CD14-positive monocyte (primary cell): ENCODE measurements around the gene KRTAP10-1. TPM values are rescaled to one million over a fixed set of nuclear protein-coding genes. Genes with fewer than 3 reads are reported as not detected.

ENCODE experiments used
- DNase-seq, 3 donors: peaks; one replicate each; pipeline ENCODE4 v3.0.0-alpha.2; 2011 to 2022
- H2AFZ ChIP-seq: 2 replicates; pipeline ENCODE4 v1.6.0; 2012; ENCODE audit warnings: mild to moderate bottlenecking, low read depth, low read length, inconsistent platforms; ENCODE audit not compliant: insufficient read depth, poor library complexity, severe bottlenecking
- H3K27ac ChIP-seq, 2 donors: 1 replicate in 1 of 2; 2 replicates in 1 of 2; pipeline ENCODE4 v1.5.1; 2012 to 2013; ENCODE audit warnings: low read length in 2 of 2, control low read depth in 1 of 2, inconsistent platforms in 1 of 2, low read depth in 1 of 2, mild to moderate bottlenecking in 1 of 2
- H3K27me3 ChIP-seq, 2 donors: one replicate each; pipeline versions ENCODE4 v1.6.0 to v1.6.1; 2011 to 2013; ENCODE audit warnings: low read length in 2 of 2; ENCODE audit not compliant: control insufficient read depth in 2 of 2, insufficient read depth in 2 of 2
- H3K36me3 ChIP-seq, 2 donors: replicated peaks in 1 of 2; 1 replicate in 1 of 2; 2 replicates in 1 of 2; pipeline versions ENCODE4 v1.5.1 to v1.6.1; 2012 to 2013; ENCODE audit warnings: low read length in 2 of 2, control low read depth in 1 of 2, inconsistent platforms in 1 of 2, mild to moderate bottlenecking in 1 of 2; ENCODE audit not compliant: insufficient read depth in 2 of 2, control insufficient read depth in 1 of 2
- H3K4me1 ChIP-seq, 2 donors: 1 replicate in 1 of 2; 2 replicates in 1 of 2; pipeline versions ENCODE4 v1.5.1 to v1.6.1; 2012 to 2013; ENCODE audit warnings: low read length in 2 of 2, control low read depth in 1 of 2, inconsistent platforms in 1 of 2, mild to moderate bottlenecking in 1 of 2, moderate library complexity in 1 of 2; ENCODE audit not compliant: insufficient read depth in 2 of 2, control insufficient read depth in 1 of 2
- H3K4me2 ChIP-seq: replicated peaks from 2 replicates; pipeline ENCODE3; 2012; ENCODE audit warnings: low read length, moderate library complexity, mild to moderate bottlenecking; ENCODE audit not compliant: poor library complexity, severe bottlenecking; ENCODE audit errors: extremely low read depth
- H3K4me3 ChIP-seq, 3 experiments: fragments of 200-600 bp in 1 of 3; sonication (generic) in 1 of 3; replicated peaks in 1 of 3; 1 replicate in 2 of 3; 2 replicates in 1 of 3; pipeline ENCODE4 v1.5.1; 2011 to 2013; ENCODE audit warnings: low read length in 3 of 3, mild to moderate bottlenecking in 3 of 3, control low read depth in 2 of 3, low read depth in 2 of 3, inconsistent platforms in 1 of 3, moderate library complexity in 1 of 3
- H3K79me2 ChIP-seq: 2 replicates; pipeline ENCODE4 v1.6.0; 2012; ENCODE audit warnings: mild to moderate bottlenecking, control low read depth, inconsistent platforms, low read length, moderate library complexity; ENCODE audit not compliant: insufficient read depth
- H3K9ac ChIP-seq: 2 replicates; pipeline ENCODE4 v1.6.0; 2017; ENCODE audit warnings: low read length, mild to moderate bottlenecking; ENCODE audit not compliant: insufficient read depth, poor library complexity, severe bottlenecking
- H3K9me3 ChIP-seq, 2 donors: replicated peaks in 1 of 2; 1 replicate in 1 of 2; 2 replicates in 1 of 2; pipeline versions ENCODE4 v1.5.1 to v1.6.1; 2012 to 2013; ENCODE audit warnings: low read length in 2 of 2, control low read depth in 1 of 2; ENCODE audit not compliant: control insufficient read depth in 1 of 2, insufficient read depth in 1 of 2
- H4K20me1 ChIP-seq: 2 replicates; pipeline ENCODE4 v1.6.0; 2012; ENCODE audit warnings: mild to moderate bottlenecking, low read length, control low read depth, moderate library complexity; ENCODE audit not compliant: insufficient read depth
- H3K27ac Mint-ChIP-seq, 7 donors: one replicate each; pipeline ENCODE4 v1.8.0; 2020; ENCODE audit warnings: mild to moderate bottlenecking in 7 of 7, mixed read lengths in 7 of 7, moderate library complexity in 6 of 7, inconsistent platforms in 2 of 7
- H3K27me3 Mint-ChIP-seq, 3 donors: one replicate each; pipeline ENCODE4 v1.8.0; 2021 to 2022; ENCODE audit warnings: low read depth in 3 of 3, mild to moderate bottlenecking in 3 of 3, mixed read lengths in 3 of 3, moderate library complexity in 3 of 3, inconsistent platforms in 1 of 3
- H3K36me3 Mint-ChIP-seq, 2 donors: one replicate each; pipeline ENCODE4 v1.8.0; 2020; ENCODE audit warnings: mixed read lengths in 2 of 2, inconsistent platforms in 1 of 2, mild to moderate bottlenecking in 1 of 2
- H3K4me1 Mint-ChIP-seq: one replicate; pipeline ENCODE4 v1.8.0; 2020; ENCODE audit warnings: mild to moderate bottlenecking, mixed read lengths
- H3K4me3 Mint-ChIP-seq, 2 donors: one replicate each; pipeline ENCODE4 v1.8.0; 2020; ENCODE audit warnings: mild to moderate bottlenecking in 2 of 2, mixed read lengths in 2 of 2, moderate library complexity in 1 of 2
- H3K9me3 Mint-ChIP-seq, 7 donors: one replicate each; pipeline ENCODE4 v1.8.0; 2020 to 2022; ENCODE audit warnings: mixed read lengths in 7 of 7, mild to moderate bottlenecking in 6 of 7, moderate library complexity in 6 of 7, inconsistent platforms in 2 of 7
- CTCF ChIP-seq: fragments of 200-600 bp; IDR thresholded peaks from one replicate; pipeline ENCODE4 v1.8.0; 2022; ENCODE audit warnings: antibody characterized with exemption, mild to moderate bottlenecking
- WGBS: methylation state at CpG from one replicate; pipeline ENCODE4 v1.1.5; 2013; ENCODE audit warnings: missing lambda C conversion rate; ENCODE audit not compliant: insufficient coverage; 5-methylcytosine and 5-hydroxymethylcytosine counted together
- intact Hi-C, 2 donors: fragments of 100-400 bp; cut with micrococcal nuclease; formaldehyde crosslinking; loops; one replicate each; pipeline versions ENCODE4 v1.15.0 to v1.15.1; 2023
- polyA plus RNA-seq, 3 donors: library from polyadenylated mRNA; depleted of rRNA in 1 of 3; unstranded in 2 of 3; stranded (reverse) in 1 of 3; fragments of 300-500 nt in 2 of 3; fragments of >200 nt in 1 of 3; fragmentation: Illumina TruSeq in 2 of 3; gene quantifications; 1 replicate in 2 of 3; 2 replicates in 1 of 3; pipeline ENCODE4 v1.2.3, GENCODE V29; 2012 to 2021

Gene KRTAP10-1
- polyA plus RNA-seq, 3 donors, result not detected

GRCh38 chr21:44585892-44586291 lies 45.9 kb upstream of the KRTAP10-1 start:
- Mint-ChIP-seq H3K4me1 (no peaks in the 10 kb centered on the region), H3K27ac (no peak overlapping the region), H3K4me3 (no peak overlapping the region), H3K9me3 (peaks cover 11 to 30% (median 19%) of the 10 kb centered on the region in 7 donors), H3K36me3 (no peaks in the 10 kb centered on the region), H3K27me3 (peaks cover 2 to 42% (median 13%) of the 10 kb centered on the region in 3 donors)
- H3K9me3 ChIP-seq, result peaks cover 6 to 8% of the 10 kb centered on the region in 2 donors
- 90% methylated on average over 3 of the region's 3 CpGs for WGBS
- no peak for TF ChIP-seq CTCF
- no peak for DNase-seq
- no peaks in the 10 kb centered on the region for H3K36me3 ChIP-seq
- no peak overlapping the region for H3K4me2 ChIP-seq
- H3K4me1 ChIP-seq, result no peaks in the 10 kb centered on the region
- no peaks in the 10 kb centered on the region for H3K79me2 ChIP-seq
- intact Hi-C loops, result no loop called here
- no peak overlapping the region for H2AFZ ChIP-seq
- H3K27ac ChIP-seq, result no peak overlapping the region
- H3K9ac ChIP-seq, result no peak overlapping the region
- peaks cover 0 to 16% of the 10 kb centered on the region in 2 donors for H3K27me3 ChIP-seq
- H3K4me3 ChIP-seq, result no peak overlapping the region
- no peaks in the 10 kb centered on the region for H4K20me1 ChIP-seq

GRCh38 chr21:44583800-44584147 lies 43.8 kb upstream of the KRTAP10-1 start:
- Histone ChIP-seq H3K9me3 (peaks cover 6 to 22% of the 10 kb centered on the region in 2 donors), H3K79me2 (no peaks in the 10 kb centered on the region), H3K27ac (no peak overlapping the region), H3K27me3 (peaks cover 0 to 16% of the 10 kb centered on the region in 2 donors), H3K36me3 (no peaks in the 10 kb centered on the region), H3K4me3 (no peak overlapping the region), H2AFZ (no peak overlapping the region), H3K9ac (no peak overlapping the region), H3K4me2 (no peak overlapping the region), H3K4me1 (no peaks in the 10 kb centered on the region), H4K20me1 (no peaks in the 10 kb centered on the region)
- intact Hi-C loops, result no loop called here
- H3K27ac Mint-ChIP-seq, result no peak overlapping the region
- H3K4me1 Mint-ChIP-seq, result no peaks in the 10 kb centered on the region
- no peak for DNase-seq
- H3K9me3 Mint-ChIP-seq, result peaks cover 22 to 41% (median 31%) of the 10 kb centered on the region in 7 donors
- H3K27me3 Mint-ChIP-seq, result peaks cover 12 to 50% (median 17%) of the 10 kb centered on the region in 3 donors
- TF ChIP-seq CTCF, result no peak
- no peaks in the 10 kb centered on the region for H3K36me3 Mint-ChIP-seq
- WGBS, result 80% methylated on average over 1 of the region's 6 CpGs
- H3K4me3 Mint-ChIP-seq, result no peak overlapping the region
